Measurements from ENCODE around the gene HAO1. TPM values are rescaled to one million over a fixed set of nuclear protein-coding genes. Genes with fewer than 3 reads are reported as not detected.

Gene HAO1
- total RNA-seq (ENCODE audit: low replicate concordance), result not detected in 2 replicates

DNA sequence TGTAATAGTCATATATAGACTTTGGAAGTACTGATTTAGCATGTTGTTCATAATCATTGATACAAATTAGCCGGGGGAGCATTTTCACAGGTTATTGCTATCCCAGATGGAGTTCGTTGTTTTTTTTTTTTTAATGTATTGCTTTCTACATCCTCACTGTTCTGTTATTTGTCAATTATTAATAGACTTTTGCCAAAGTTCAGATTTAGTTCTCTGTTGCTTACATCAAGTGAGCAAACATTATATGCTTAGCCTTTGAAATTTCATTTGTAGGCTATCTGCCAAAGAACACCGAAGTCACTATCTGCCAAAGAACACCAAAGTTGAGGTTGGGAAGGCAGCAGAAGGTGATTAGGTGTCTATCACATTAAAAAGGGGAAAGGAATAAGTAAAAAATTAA, at the start of gene HAO1:
Gene HAO1 (minus strand): TSS at position 118 of the 400 bp plus-strand sequence. CDS start 36 bp downstream, at position 82.

Other genes with a start within 250 kb of the HAO1 start
- 12.3 and 29.4 TPM in 2 replicates for gene TMX4, start 79.3 kb upstream of the HAO1 start, total RNA-seq (ENCODE audit: low replicate concordance)
- 6.6 and 7.6 TPM in 2 replicates for gene PLCB1, start 191.8 kb upstream of the HAO1 start, total RNA-seq (ENCODE audit: low replicate concordance)

Data from smooth muscle cell of the coronary artery (primary cell).